ENCODE data around the gene ANXA11.

DNA sequence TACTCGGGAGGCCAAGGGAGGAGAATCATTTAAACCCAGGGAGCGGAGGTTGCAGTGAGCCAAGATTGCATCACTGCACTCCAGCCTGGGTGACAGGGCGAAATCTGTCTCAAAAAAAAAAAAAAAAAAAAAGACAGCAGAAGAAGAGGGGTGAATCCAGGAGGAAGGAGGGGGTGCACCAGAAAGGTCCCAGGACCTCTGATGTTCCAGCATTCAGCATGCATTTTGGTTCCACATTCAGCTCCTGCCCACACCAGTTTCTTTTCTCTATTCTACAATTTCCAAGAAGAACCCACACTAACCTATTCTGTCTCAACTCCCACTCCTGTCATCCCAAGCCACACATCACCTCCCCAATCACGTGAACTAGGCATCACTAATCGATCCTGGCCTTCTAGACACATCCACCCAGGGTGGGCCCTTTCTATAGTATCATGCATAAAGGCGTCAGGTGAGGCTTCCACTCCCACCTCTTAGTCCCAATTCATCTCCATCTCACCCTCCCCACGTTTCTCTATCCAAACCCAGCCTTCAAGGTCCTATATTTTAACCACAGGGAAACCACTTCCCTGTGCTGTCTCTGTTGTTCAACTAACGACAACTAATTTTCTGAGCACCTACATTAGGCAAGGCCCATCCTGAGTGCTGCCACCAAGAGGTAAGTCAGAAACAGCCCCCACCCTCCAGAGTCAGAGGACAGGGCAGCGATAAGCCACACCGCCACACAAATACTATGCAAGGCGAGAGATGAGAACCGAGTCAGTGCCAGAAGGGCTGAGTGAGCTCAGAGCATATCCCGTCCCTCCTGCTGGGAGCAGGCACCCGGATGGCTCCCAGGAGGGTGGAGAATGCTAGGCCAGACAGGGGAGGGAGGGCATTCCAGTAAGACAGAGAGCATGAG lies 2.2 kb downstream of the ANXA11 start:
- TF ChIP-seq CTCF (IDR thresholded peaks at IDR 0.05) (no peak), POLR2A (IDR thresholded peaks at IDR 0.05) (peak in 1 of 2 donors; percentile 41)
